Measurements from ENCODE around the gene C10orf53.

C10orf53 gene

DNA sequence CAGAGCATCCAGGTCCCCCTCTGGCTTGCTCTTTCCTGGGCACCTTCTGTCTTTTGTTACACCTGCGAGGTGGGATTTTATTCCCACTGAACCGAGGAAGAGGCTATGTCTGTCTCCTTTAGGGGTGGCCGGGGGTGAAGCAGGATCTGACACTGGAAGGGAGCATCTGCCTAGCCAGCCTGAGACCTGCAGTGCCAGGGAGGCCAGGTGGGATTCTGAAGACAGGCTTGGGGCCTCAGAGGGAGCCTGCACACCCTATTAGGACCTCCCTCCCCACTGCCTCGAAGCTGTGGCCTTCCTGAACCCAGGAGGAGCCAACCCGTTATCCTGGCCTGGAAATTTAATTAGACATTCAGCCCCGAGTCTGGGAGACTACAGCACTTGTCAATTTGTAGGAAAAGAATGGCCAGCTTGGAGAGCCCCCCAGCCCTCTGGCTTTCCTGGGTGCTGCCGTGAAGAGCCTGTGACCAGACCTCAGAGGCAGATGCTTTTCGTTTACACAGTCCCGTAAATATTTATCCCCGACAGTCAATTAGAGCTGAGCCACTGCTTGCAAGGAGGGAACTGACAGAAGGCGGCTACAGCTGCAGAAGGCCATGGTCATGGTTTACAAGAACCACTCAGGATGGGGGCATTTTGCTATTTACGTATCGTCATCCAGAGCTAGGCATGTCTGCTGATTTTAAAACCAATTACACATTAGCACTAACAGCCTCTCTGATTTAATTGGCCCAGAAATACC is 46.0 kb upstream of the C10orf53 start:
- no peak for DNase-seq
- H3K27ac ChIP-seq (ENCODE audit: low read length), result no peak overlapping the region
- no peaks in the 10 kb centered on the region for H3K27me3 ChIP-seq (ENCODE audit: insufficient read depth, low read length, poor library complexity)
- H3K4me2 ChIP-seq (ENCODE audit: insufficient read depth, low read length), result no peak overlapping the region
- no peaks in the 10 kb centered on the region for H3K79me2 ChIP-seq (ENCODE audit: insufficient read depth, low read length)
- no peaks in the 10 kb centered on the region for H3K4me1 ChIP-seq (ENCODE audit: insufficient read depth, low read length)
- no peaks in the 10 kb centered on the region for H4K20me1 ChIP-seq (ENCODE audit: insufficient read depth, low read length)
- ATAC-seq (ENCODE audit: insufficient read depth, low read depth), result no peak
- H3K4me3 ChIP-seq (ENCODE audit: low read depth in 1 of 2, low read length in 2 of 2), result no peak overlapping the region
- H3K36me3 ChIP-seq (ENCODE audit: insufficient read depth, low read length), result no peaks in the 10 kb centered on the region
- no peak overlapping the region for H3K9ac ChIP-seq (ENCODE audit: low read depth, low read length)
- H2AFZ ChIP-seq (ENCODE audit: low read depth, low read length), result no peak overlapping the region
- TF ChIP-seq, protein P1, sequence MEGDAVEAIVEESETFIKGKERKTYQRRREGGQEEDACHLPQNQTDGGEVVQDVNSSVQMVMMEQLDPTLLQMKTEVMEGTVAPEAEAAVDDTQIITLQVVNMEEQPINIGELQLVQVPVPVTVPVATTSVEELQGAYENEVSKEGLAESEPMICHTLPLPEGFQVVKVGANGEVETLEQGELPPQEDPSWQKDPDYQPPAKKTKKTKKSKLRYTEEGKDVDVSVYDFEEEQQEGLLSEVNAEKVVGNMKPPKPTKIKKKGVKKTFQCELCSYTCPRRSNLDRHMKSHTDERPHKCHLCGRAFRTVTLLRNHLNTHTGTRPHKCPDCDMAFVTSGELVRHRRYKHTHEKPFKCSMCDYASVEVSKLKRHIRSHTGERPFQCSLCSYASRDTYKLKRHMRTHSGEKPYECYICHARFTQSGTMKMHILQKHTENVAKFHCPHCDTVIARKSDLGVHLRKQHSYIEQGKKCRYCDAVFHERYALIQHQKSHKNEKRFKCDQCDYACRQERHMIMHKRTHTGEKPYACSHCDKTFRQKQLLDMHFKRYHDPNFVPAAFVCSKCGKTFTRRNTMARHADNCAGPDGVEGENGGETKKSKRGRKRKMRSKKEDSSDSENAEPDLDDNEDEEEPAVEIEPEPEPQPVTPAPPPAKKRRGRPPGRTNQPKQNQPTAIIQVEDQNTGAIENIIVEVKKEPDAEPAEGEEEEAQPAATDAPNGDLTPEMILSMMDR (IDR thresholded peaks at IDR 0.05; ENCODE audit: borderline replicate concordance, extremely low read depth, low read length, poor library complexity, severe bottlenecking), result no peak
- no peak for TF ChIP-seq EZH2 (IDR thresholded peaks at IDR 0.05; ENCODE audit: borderline replicate concordance, low read depth, low read length, severe bottlenecking)
- no peaks in the 10 kb centered on the region for H3K9me3 ChIP-seq (ENCODE audit: insufficient read depth, low read length, severe bottlenecking)

DNA sequence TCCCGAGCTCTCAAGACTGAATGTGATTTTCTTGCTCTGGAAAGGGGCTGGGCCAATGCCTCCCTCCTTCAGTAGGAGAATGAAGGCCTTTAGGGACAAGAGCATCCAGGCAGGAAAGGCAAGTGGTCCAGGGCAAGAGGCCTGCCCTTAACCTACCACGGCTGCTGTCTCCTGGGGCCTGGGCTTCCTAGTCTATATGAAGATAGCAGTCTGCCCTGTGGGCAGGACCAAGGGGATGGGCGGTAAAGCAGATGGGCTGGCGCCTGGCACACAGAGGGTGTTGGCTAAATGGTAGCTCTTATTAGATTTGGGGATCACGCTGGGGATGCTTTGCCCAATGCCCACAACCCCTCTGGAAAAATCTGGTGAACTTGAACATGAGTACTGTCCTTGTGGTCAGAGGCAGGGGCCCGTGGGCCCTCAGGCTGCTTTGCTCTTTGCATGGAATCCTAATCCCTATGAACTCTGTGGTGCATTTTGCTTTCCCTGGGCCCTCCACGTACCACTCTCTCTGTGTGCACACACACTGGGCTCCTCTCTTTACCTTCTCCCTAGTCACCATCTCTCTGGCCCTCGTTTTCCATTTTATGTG is 45.3 kb upstream of the C10orf53 start:
- no peak overlapping the region for H3K4me2 ChIP-seq (ENCODE audit: insufficient read depth, low read length)

GRCh38 chr10:49642311-49642710 is 37.1 kb upstream of the C10orf53 start:
- ATAC-seq (ENCODE audit: insufficient read depth, low read depth), result no peak
- H3K4me3 ChIP-seq (ENCODE audit: low read depth in 1 of 2, low read length in 2 of 2), result no peak overlapping the region
- no peaks in the 10 kb centered on the region for H3K27me3 ChIP-seq (ENCODE audit: insufficient read depth, low read length, poor library complexity)

More for the DNA sequence above, 45.3 kb upstream of the C10orf53 start:
- no peaks in the 10 kb centered on the region for H3K27me3 ChIP-seq (ENCODE audit: insufficient read depth, low read length, poor library complexity)
- H3K36me3 ChIP-seq (ENCODE audit: insufficient read depth, low read length), result no peaks in the 10 kb centered on the region
- H2AFZ ChIP-seq (ENCODE audit: low read depth, low read length), result no peak overlapping the region
- H4K20me1 ChIP-seq (ENCODE audit: insufficient read depth, low read length), result no peaks in the 10 kb centered on the region
- H3K9me3 ChIP-seq (ENCODE audit: insufficient read depth, low read length, severe bottlenecking), result no peaks in the 10 kb centered on the region
- DNase-seq (no peak), ATAC-seq (ENCODE audit: insufficient read depth, low read depth) (no peak)
- no peaks in the 10 kb centered on the region for H3K4me1 ChIP-seq (ENCODE audit: insufficient read depth, low read length)
- no peak overlapping the region for H3K4me3 ChIP-seq (ENCODE audit: low read depth in 1 of 2, low read length in 2 of 2)
- H3K9ac ChIP-seq (ENCODE audit: low read depth, low read length), result no peak overlapping the region
- H3K27ac ChIP-seq (ENCODE audit: low read length), result no peak overlapping the region
- H3K79me2 ChIP-seq (ENCODE audit: insufficient read depth, low read length), result no peaks in the 10 kb centered on the region
- TF ChIP-seq, protein P1 (IDR thresholded peaks at IDR 0.05; ENCODE audit: borderline replicate concordance, extremely low read depth, low read length, poor library complexity, severe bottlenecking), result no peak
- no peak for TF ChIP-seq EZH2 (IDR thresholded peaks at IDR 0.05; ENCODE audit: borderline replicate concordance, low read depth, low read length, severe bottlenecking)

More at GRCh38 chr10:49642311-49642710, 37.1 kb upstream of the C10orf53 start:
- Histone ChIP-seq H2AFZ (ENCODE audit: low read depth, low read length) (no peak overlapping the region), H3K79me2 (ENCODE audit: insufficient read depth, low read length) (no peaks in the 10 kb centered on the region), H3K36me3 (ENCODE audit: insufficient read depth, low read length) (no peaks in the 10 kb centered on the region), H4K20me1 (ENCODE audit: insufficient read depth, low read length) (no peaks in the 10 kb centered on the region), H3K9me3 (ENCODE audit: insufficient read depth, low read length, severe bottlenecking) (no peaks in the 10 kb centered on the region), H3K27ac (ENCODE audit: low read length) (no peak overlapping the region), H3K4me2 (ENCODE audit: insufficient read depth, low read length) (no peak overlapping the region), H3K9ac (ENCODE audit: low read depth, low read length) (no peak overlapping the region), H3K4me1 (ENCODE audit: insufficient read depth, low read length) (peaks cover 6% of the 10 kb centered on the region)
- no peak for DNase-seq
- TF ChIP-seq, protein P1 (IDR thresholded peaks at IDR 0.05; ENCODE audit: borderline replicate concordance, extremely low read depth, low read length, poor library complexity, severe bottlenecking), result no peak
- no peak for TF ChIP-seq EZH2 (IDR thresholded peaks at IDR 0.05; ENCODE audit: borderline replicate concordance, low read depth, low read length, severe bottlenecking)

Data from DND-41 (cell line).